Uterus (tissue), 4 donors: Measurements from ENCODE around the gene SEPTIN7. TPM values are rescaled to one million over a fixed set of nuclear protein-coding genes. Genes with fewer than 3 reads are reported as not detected.

Experiments used
- DNase-seq, 2 donors: peaks; one replicate each; pipeline ENCODE4 v3.0.0-alpha.2; 2019 to 2020
- H3K27ac ChIP-seq, 2 donors: fragments of 200-600 bp; sonication (generic); 1 replicate in 1 of 2; 2 replicates in 1 of 2; pipeline ENCODE4 v1.5.1; 2016 to 2018
- H3K27me3 ChIP-seq, 2 donors: fragments of 200-600 bp; sonication (generic); one replicate each; pipeline ENCODE4 v1.5.1; 2018 to 2019; ENCODE audit warnings: control low read depth in 1 of 2
- H3K36me3 ChIP-seq, 2 donors: fragments of 200-600 bp; sonication (generic); one replicate each; pipeline ENCODE4 v1.5.1; 2019; ENCODE audit warnings: control low read depth in 1 of 2
- H3K4me1 ChIP-seq, 2 donors: fragments of 200-600 bp; sonication (generic); one replicate each; pipeline ENCODE4 v1.5.1; 2018 to 2019; ENCODE audit warnings: control low read depth in 1 of 2
- H3K4me3 ChIP-seq, 2 donors: fragments of 200-600 bp; sonication (generic); 1 replicate in 1 of 2; 2 replicates in 1 of 2; pipeline ENCODE4 v1.5.1; 2018 to 2019; ENCODE audit warnings: mild to moderate bottlenecking in 1 of 2
- H3K9me3 ChIP-seq, 2 donors: fragments of 200-600 bp; sonication (generic); one replicate each; pipeline ENCODE4 v1.5.1; 2019; ENCODE audit warnings: control low read depth in 1 of 2
- POLR2A ChIP-seq, 2 donors: fragments of 450-650 bp; IDR thresholded peaks; one replicate each; pipeline ENCODE4 v1.6.1; 2016; ENCODE audit warnings: antibody characterized with exemption in 2 of 2, mild to moderate bottlenecking in 1 of 2, moderate library complexity in 1 of 2
- intact Hi-C: fragments of 100-400 bp; cut with DNase I; formaldehyde crosslinking; loops from one replicate; pipeline ENCODE4 v1.15.1; 2023; ENCODE audit warnings: low total_unique reads
- total RNA-seq, 4 donors: library from RNA; depleted of rRNA in 3 of 4; stranded (reverse); fragments of >200 nt in 3 of 4; gene quantifications; one replicate each; pipeline versions ENCODE4 v1.1.0 to v1.2.4, GENCODE V29; 2014 to 2023
- TF ChIP-seq, protein P1 (sequence below), 4 experiments: fragments of 200-600 bp in 2 of 4; fragments of 450-650 bp in 2 of 4; sonication (generic) in 2 of 4; IDR thresholded peaks; one replicate each; pipeline ENCODE4 v1.5.1; 2016 to 2019; ENCODE audit warnings: antibody characterized with exemption in 4 of 4, mild to moderate bottlenecking in 2 of 4, moderate library complexity in 1 of 4
- donor health status: DM: yes; HTN: yes; CAD: no.

Gene SEPTIN7
- total RNA-seq, 4 donors from 2014 or later = 251 to 503 (median 267) TPM

DNA sequence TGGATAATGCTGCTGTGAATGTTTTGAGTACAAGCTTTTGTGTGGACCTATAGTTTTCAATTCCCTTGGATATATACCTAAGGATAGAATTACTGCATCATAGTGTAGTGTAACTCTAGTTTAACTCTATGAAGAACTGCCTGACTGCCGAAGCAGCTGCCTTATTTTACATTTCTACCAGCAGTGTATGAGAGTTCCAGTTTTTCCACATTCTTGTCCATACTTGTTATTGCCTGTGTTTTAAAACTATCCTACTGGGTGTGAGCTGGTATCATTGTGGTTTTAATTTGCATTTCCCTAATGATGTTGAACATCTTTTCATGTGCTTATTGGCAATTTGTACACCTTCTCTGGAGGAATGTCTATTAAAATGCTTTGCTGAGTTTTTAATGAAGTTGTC lies 15.7 kb downstream of the SEPTIN7 start:
- Histone ChIP-seq H3K9me3 (peaks cover 0 to 5% of the 10 kb centered on the region in 2 donors), H3K36me3 (no peaks in the 10 kb centered on the region), H3K4me3 (no peak overlapping the region), H3K4me1 (no peaks in the 10 kb centered on the region), H3K27me3 (no peaks in the 10 kb centered on the region), H3K27ac (no peak overlapping the region)
- DNase-seq = no peak
- no peak for TF ChIP-seq POLR2A (IDR thresholded peaks at IDR 0.05)
- intact Hi-C loops = no loop called here

DNA sequence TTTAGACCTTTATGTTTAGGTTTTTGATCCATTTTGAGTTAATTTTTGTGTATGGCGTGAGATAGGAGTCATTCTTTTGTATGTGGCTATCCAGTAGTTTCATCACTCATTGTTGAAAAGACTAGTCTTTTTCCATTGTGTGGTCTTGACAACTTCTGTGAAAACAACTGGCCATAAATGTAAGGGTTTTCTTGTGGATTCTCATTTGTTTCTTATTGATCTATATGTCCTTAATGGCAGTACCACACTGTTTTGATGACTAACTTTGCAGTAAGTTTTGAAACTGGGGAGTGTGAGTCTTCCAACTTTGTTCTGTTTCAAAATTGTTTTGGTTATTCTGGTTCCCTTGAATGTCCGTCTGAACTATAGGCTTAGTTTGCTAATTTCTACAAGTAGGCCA lies 16.3 kb downstream of the SEPTIN7 start:
- Histone ChIP-seq H3K4me1 (no peaks in the 10 kb centered on the region), H3K4me3 (no peak overlapping the region), H3K27ac (no peak overlapping the region), H3K27me3 (no peaks in the 10 kb centered on the region), H3K9me3 (peaks cover 0 to 5% of the 10 kb centered on the region in 2 donors), H3K36me3 (no peaks in the 10 kb centered on the region)
- DNase-seq = no peak
- intact Hi-C loops = no loop called here
- TF ChIP-seq POLR2A (IDR thresholded peaks at IDR 0.05) = no peak
- TF ChIP-seq, protein P1, sequence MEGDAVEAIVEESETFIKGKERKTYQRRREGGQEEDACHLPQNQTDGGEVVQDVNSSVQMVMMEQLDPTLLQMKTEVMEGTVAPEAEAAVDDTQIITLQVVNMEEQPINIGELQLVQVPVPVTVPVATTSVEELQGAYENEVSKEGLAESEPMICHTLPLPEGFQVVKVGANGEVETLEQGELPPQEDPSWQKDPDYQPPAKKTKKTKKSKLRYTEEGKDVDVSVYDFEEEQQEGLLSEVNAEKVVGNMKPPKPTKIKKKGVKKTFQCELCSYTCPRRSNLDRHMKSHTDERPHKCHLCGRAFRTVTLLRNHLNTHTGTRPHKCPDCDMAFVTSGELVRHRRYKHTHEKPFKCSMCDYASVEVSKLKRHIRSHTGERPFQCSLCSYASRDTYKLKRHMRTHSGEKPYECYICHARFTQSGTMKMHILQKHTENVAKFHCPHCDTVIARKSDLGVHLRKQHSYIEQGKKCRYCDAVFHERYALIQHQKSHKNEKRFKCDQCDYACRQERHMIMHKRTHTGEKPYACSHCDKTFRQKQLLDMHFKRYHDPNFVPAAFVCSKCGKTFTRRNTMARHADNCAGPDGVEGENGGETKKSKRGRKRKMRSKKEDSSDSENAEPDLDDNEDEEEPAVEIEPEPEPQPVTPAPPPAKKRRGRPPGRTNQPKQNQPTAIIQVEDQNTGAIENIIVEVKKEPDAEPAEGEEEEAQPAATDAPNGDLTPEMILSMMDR (IDR thresholded peaks at IDR 0.05) = no peak

DNA sequence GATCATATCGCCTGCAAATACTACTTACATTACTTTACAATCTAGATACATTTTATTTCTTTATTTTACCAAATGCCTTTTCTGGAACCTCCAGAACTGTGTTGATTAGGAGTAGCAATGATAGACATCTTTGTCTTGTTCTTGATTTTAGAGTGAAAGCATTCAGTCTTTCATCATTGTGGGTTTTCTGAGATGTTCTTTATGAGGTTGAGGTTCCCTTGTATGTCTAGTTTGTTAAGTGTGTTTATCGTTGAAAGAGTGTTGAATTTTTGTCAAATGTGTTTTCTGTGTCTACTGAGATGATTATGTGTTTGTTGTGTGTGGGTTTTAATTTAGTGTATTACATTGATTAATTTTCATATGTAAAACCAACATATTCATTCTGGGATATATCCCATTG lies 17.1 kb downstream of the SEPTIN7 start:
- H3K4me1 ChIP-seq = no peaks in the 10 kb centered on the region
- no peak for DNase-seq
- no peak overlapping the region for H3K4me3 ChIP-seq
- TF ChIP-seq POLR2A (IDR thresholded peaks at IDR 0.05) = no peak
- TF ChIP-seq, protein P1 (IDR thresholded peaks at IDR 0.05) = no peak
- intact Hi-C loops = no loop called here
- H3K36me3 ChIP-seq = no peaks in the 10 kb centered on the region
- H3K27ac ChIP-seq = no peak overlapping the region
- H3K27me3 ChIP-seq = no peaks in the 10 kb centered on the region
- peaks cover 0 to 5% of the 10 kb centered on the region in 2 donors for H3K9me3 ChIP-seq

DNA sequence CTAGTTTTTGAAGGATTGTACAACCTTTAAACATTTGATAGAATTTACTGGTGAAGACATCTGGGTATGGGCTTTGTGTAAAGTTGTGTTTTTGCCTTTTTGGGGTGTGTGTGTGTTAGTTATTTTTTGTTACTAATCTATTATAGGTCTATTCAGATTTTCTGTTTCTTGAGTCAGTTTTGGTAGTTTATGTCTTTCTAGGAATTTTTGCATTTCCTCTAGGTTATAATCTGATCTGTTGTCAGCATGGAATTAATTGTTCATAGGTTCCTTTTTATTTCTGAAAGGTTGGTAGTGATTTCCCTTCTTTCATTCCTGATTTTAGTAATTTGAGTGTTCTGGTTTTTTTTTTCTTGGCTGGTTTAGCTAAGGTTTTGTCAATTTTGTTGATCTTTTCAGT lies 17.7 kb downstream of the SEPTIN7 start:
- no peak overlapping the region for H3K4me3 ChIP-seq
- H3K36me3 ChIP-seq = no peaks in the 10 kb centered on the region
- H3K27me3 ChIP-seq = no peaks in the 10 kb centered on the region
- no peaks in the 10 kb centered on the region for H3K4me1 ChIP-seq
- DNase-seq = no peak
- no peak for TF ChIP-seq POLR2A (IDR thresholded peaks at IDR 0.05)
- TF ChIP-seq, protein P1 (IDR thresholded peaks at IDR 0.05) = no peak
- no peak overlapping the region for H3K27ac ChIP-seq
- H3K9me3 ChIP-seq = peaks cover 0 to 5% of the 10 kb centered on the region in 2 donors
- intact Hi-C loops = no loop called here

DNA sequence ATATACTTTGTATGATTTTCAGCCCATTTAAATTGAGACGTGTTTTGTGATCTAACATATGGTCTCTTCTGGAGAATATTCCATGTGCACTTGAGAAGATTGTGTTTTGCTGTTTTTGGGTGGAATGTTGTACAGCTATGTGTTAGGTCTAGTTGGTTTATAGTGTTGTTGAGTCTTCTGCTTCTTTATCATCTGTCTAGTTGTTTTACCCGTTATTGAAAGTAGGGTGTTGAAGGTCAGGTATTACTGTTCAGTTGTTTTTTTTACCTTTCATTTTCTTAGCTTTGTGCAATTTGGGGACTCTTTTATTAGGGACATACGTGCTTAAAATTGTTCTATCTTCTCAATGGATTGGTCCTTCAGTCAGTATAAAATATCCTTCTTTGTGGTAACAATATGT lies 18.5 kb downstream of the SEPTIN7 start:
- no peak for DNase-seq
- no peaks in the 10 kb centered on the region for H3K36me3 ChIP-seq
- no peak overlapping the region for H3K4me3 ChIP-seq
- intact Hi-C loops = no loop called here
- peaks cover 0 to 5% of the 10 kb centered on the region in 2 donors for H3K9me3 ChIP-seq
- no peaks in the 10 kb centered on the region for H3K4me1 ChIP-seq
- H3K27ac ChIP-seq = no peak overlapping the region
- no peaks in the 10 kb centered on the region for H3K27me3 ChIP-seq
- TF ChIP-seq POLR2A (IDR thresholded peaks at IDR 0.05) = no peak
- TF ChIP-seq, protein P1 (IDR thresholded peaks at IDR 0.05) = no peak
